RWPE2 (cell line): Measurements from ENCODE around the gene OXSR1.
A peak's percentile ranks its signal among the peaks of the same experiment; 100 is the strongest.

Experiments
- ATAC-seq: fragments of 200-7000 bp; cut with Tn5 transposase; 3 replicates; pipeline ENCODE4 v1.9.1; 2021; ENCODE audit warnings: low read depth
- DNase-seq: peaks from one replicate; pipeline ENCODE4 v3.0.0-alpha.2; 2020; ENCODE audit warnings: low spot score
- H3K27ac ChIP-seq: fragments of 450-650 bp; 2 replicates; pipeline ENCODE4 v1.5.1; 2017; ENCODE audit warnings: mild to moderate bottlenecking; ENCODE audit not compliant: poor library complexity, severe bottlenecking
- H3K27me3 ChIP-seq: fragments of 250-450 bp; sonication (Bioruptor Pico); 2 replicates; pipeline ENCODE4 v1.5.1; 2021; ENCODE audit warnings: mild to moderate bottlenecking, moderate library complexity; ENCODE audit not compliant: insufficient read depth, poor library complexity, severe bottlenecking
- H3K36me3 ChIP-seq: fragments of 250-450 bp; sonication (Bioruptor Pico); 2 replicates; pipeline ENCODE4 v1.5.1; 2020; ENCODE audit warnings: low read depth, mild to moderate bottlenecking, moderate library complexity
- H3K4me1 ChIP-seq: fragments of 250-450 bp; sonication (Bioruptor Pico); 2 replicates; pipeline ENCODE4 v1.5.1; 2021; ENCODE audit warnings: mild to moderate bottlenecking, moderate library complexity; ENCODE audit not compliant: insufficient read depth, poor library complexity, severe bottlenecking
- H3K4me3 ChIP-seq: fragments of 250-450 bp; sonication (Bioruptor Pico); 2 replicates; pipeline ENCODE4 v1.5.1; 2021; ENCODE audit warnings: mild to moderate bottlenecking, moderate library complexity; ENCODE audit not compliant: severe bottlenecking
- H3K9me3 ChIP-seq: fragments of 250-450 bp; sonication (Bioruptor Pico); 2 replicates; pipeline ENCODE4 v1.5.1; 2021; ENCODE audit warnings: mild to moderate bottlenecking, moderate library complexity; ENCODE audit not compliant: severe bottlenecking
- CTCF ChIP-seq: fragments of 450-650 bp; IDR thresholded peaks from one replicate; pipeline ENCODE4 v1.5.1; 2017; ENCODE audit warnings: mild to moderate bottlenecking, moderate library complexity; ENCODE audit not compliant: poor library complexity, severe bottlenecking

OXSR1 gene

GRCh38 chr3:38139652-38140051 is 25.7 kb upstream of the OXSR1 start:
- peaks cover 5% of the 10 kb centered on the region for H3K36me3 ChIP-seq
- no peak for ATAC-seq
- peaks cover 12% of the 10 kb centered on the region for H3K4me1 ChIP-seq
- peak overlapping the region; percentile 76 for H3K27ac ChIP-seq
- no peaks in the 10 kb centered on the region for H3K27me3 ChIP-seq
- no peaks in the 10 kb centered on the region for H3K9me3 ChIP-seq
- H3K4me3 ChIP-seq = peak overlapping the region; percentile 42
- no peak for TF ChIP-seq CTCF
- DNase-seq = no peak

GRCh38 chr3:38140326-38141172 is 24.8 kb upstream of the OXSR1 start:
- Histone ChIP-seq H3K4me3 (no peak overlapping the region), H3K4me1 (peaks cover 12% of the 10 kb centered on the region), H3K27ac (no peak overlapping the region), H3K9me3 (no peaks in the 10 kb centered on the region), H3K27me3 (no peaks in the 10 kb centered on the region), H3K36me3 (no peaks in the 10 kb centered on the region)
- peak; percentile 17 for TF ChIP-seq CTCF
- ATAC-seq (no peak), DNase-seq (peak; percentile 40)

- Histone ChIP-seq H3K27me3 (no peaks in the 10 kb centered on the region), H3K4me1 (peaks cover 12% of the 10 kb centered on the region), H3K4me3 (no peak overlapping the region), H3K9me3 (no peaks in the 10 kb centered on the region), H3K27ac (no peak overlapping the region), H3K36me3 (no peaks in the 10 kb centered on the region)
- DNase-seq (no peak), ATAC-seq (no peak)
- no peak for TF ChIP-seq CTCF
These were observed 24.0 kb upstream of the OXSR1 start for GRCh38 chr3:38141173-38141951.

GRCh38 chr3:38141952-38142273 is 23.4 kb upstream of the OXSR1 start:
- Histone ChIP-seq H3K4me3 (no peak overlapping the region), H3K27me3 (no peaks in the 10 kb centered on the region), H3K27ac (no peak overlapping the region), H3K9me3 (no peaks in the 10 kb centered on the region), H3K4me1 (peaks cover 12% of the 10 kb centered on the region), H3K36me3 (no peaks in the 10 kb centered on the region)
- peak; percentile 33 for ATAC-seq
- no peak for TF ChIP-seq CTCF
- DNase-seq = no peak
